WERI-Rb-1 (cell line): ENCODE results near the gene LILRB1.

Experiments used
- DNase-seq: peaks from one replicate; pipeline ENCODE4 v3.0.0-alpha.2; 2020
- H3K27ac ChIP-seq: fragments of 250-450 bp; sonication (Bioruptor Pico); 2 replicates; pipeline ENCODE4 v1.5.1; 2020; ENCODE audit warnings: mild to moderate bottlenecking, moderate library complexity
- H3K27me3 ChIP-seq: fragments of 250-450 bp; sonication (Bioruptor Pico); 2 replicates; pipeline ENCODE4 v1.5.1; 2021; ENCODE audit warnings: mild to moderate bottlenecking, low read depth, moderate library complexity; ENCODE audit not compliant: insufficient read depth, severe bottlenecking
- H3K36me3 ChIP-seq: fragments of 250-450 bp; sonication (Bioruptor Pico); 2 replicates; pipeline ENCODE4 v1.5.1; 2020; ENCODE audit warnings: mild to moderate bottlenecking, moderate library complexity
- H3K4me3 ChIP-seq: 2 replicates; pipeline ENCODE4 v1.5.1; 2011; ENCODE audit warnings: low read depth, mild to moderate bottlenecking, control low read depth, low read length
- H3K9me3 ChIP-seq: fragments of 250-450 bp; sonication (Bioruptor Pico); 2 replicates; pipeline ENCODE4 v1.5.1; 2021; ENCODE audit warnings: mild to moderate bottlenecking, moderate library complexity; ENCODE audit not compliant: severe bottlenecking
- CTCF ChIP-seq: IDR thresholded peaks from 2 replicates; pipeline ENCODE4 v1.5.1; 2011; ENCODE audit warnings: low read depth, mild to moderate bottlenecking, control low read depth, inconsistent platforms, low read length

Gene LILRB1

GRCh38 chr19:54609356-54609791 is 20.9 kb upstream of the LILRB1 start:
- Histone ChIP-seq H3K27me3 (peaks cover 69% of the 10 kb centered on the region), H3K9me3 (peaks cover 15% of the 10 kb centered on the region), H3K36me3 (no peaks in the 10 kb centered on the region)

DNA sequence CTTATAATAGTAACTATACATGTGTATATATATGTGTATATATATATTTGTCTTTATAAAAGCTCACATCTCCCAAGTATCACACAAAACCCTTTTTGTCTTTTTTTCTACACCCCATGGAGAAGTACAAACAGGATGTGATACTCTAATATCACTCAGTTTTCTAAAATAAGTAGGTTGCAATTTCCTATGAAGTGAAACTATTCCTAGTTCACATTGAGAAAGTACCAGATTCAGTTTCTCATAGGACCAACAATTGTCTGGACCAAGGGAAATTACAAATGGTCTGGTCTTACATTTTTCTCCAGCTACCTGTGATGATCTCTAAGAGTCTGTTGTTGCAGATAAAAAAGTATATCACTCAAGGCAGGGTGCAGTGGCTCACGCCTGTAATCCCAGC is 17.9 kb upstream of the LILRB1 start:
- no peak for DNase-seq
- Histone ChIP-seq H3K27ac (no peak overlapping the region), H3K4me3 (no peak overlapping the region), H3K36me3 (no peaks in the 10 kb centered on the region), H3K27me3 (peaks cover 68% of the 10 kb centered on the region), H3K9me3 (peaks cover 3% of the 10 kb centered on the region)
- no peak for TF ChIP-seq CTCF

More at GRCh38 chr19:54609356-54609791, 20.9 kb upstream of the LILRB1 start:
- no peak for TF ChIP-seq CTCF
- DNase-seq = no peak
- H3K4me3 ChIP-seq = no peak overlapping the region
- H3K27ac ChIP-seq = no peak overlapping the region

DNA sequence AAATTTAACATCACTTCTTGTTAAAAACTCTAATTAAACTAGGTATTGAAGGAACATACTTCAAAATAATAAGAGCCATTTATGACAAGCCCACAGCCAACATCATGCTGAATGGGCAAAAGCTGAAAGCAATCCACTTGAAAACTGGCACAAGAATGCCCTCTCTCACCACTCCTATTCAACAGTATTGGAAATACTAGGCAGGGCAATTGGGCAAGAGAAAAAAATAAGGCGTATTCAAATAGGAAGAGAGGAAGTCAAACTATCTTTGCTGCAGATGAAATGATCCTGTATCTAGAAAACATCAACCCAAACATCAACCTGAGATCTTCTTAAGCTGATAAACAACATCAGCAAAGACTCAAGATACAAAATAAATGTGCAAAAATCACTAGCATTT is 15.6 kb upstream of the LILRB1 start:
- Histone ChIP-seq H3K27me3 (peaks cover 48% of the 10 kb centered on the region), H3K9me3 (peaks cover 5% of the 10 kb centered on the region), H3K27ac (no peak overlapping the region), H3K4me3 (no peak overlapping the region), H3K36me3 (no peaks in the 10 kb centered on the region)
- no peak for TF ChIP-seq CTCF
- no peak for DNase-seq

DNA sequence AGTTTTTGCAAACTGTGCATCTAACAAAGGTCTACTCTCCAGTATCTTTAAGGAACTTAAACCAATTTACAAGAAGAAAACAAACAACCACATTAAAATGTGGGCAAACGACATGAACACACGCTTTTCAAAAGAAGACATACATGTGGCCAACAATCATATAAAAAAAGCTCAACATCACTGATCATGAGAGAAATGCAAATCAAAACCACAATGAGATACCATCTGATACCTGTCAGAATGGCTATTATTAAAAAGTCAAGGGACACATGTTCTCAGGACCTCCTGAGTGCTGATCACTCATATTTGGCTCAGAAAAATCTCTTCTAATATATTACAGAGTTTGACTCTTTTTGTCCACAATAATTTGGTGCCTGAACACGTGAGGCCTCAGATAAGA is 14.2 kb upstream of the LILRB1 start:
- H3K36me3 ChIP-seq = no peaks in the 10 kb centered on the region
- H3K4me3 ChIP-seq = no peak overlapping the region
- no peak for DNase-seq
- no peak for TF ChIP-seq CTCF
- H3K27ac ChIP-seq = no peak overlapping the region
- H3K9me3 ChIP-seq = peaks cover 5% of the 10 kb centered on the region
- peaks cover 40% of the 10 kb centered on the region for H3K27me3 ChIP-seq

GRCh38 chr19:54616821-54617560 is 13.3 kb upstream of the LILRB1 start:
- DNase-seq = no peak
- Histone ChIP-seq H3K9me3 (peaks cover 5% of the 10 kb centered on the region), H3K4me3 (no peak overlapping the region), H3K27ac (no peak overlapping the region), H3K36me3 (no peaks in the 10 kb centered on the region), H3K27me3 (peaks cover 43% of the 10 kb centered on the region)
- no peak for TF ChIP-seq CTCF

DNA sequence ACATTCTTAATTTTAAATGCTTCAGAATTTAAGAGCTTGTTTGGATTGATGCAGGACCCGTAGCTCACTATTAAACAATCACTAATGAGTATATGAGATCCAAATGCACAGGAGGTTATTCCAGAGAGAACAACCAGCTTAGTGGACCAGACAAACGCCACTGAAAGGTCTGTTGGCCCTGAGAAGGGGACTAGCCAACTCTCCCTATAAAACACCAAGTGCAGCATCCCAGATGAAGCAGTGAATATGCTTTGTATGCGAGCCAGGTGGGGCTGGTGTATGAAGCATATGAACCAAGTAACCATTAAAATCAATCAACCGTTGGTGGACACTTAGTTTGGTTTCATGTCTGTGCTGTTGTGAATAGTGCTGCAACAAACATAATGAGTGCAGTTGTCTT is 9.8 kb upstream of the LILRB1 start:
- peaks cover 2% of the 10 kb centered on the region for H3K9me3 ChIP-seq

More for the DNA sequence above, 9.8 kb upstream of the LILRB1 start:
- H3K27ac ChIP-seq = no peak overlapping the region
- DNase-seq = no peak
- H3K27me3 ChIP-seq = peaks cover 38% of the 10 kb centered on the region
- no peaks in the 10 kb centered on the region for H3K36me3 ChIP-seq
- no peak overlapping the region for H3K4me3 ChIP-seq
- TF ChIP-seq CTCF = no peak
